GM19025 (cell line): ENCODE measurements around the gene OR2F1.
"Not testable (repeated sequence)": the region's sequence is repeated elsewhere in the genome, so short reads cannot be mapped to it uniquely, and the experiment has no call there.

ENCODE experiments used
- ATAC-seq: cut with Tn5 transposase; IDR thresholded peaks from one replicate; pipeline ENCODE4 v1.9.1; 2021; ENCODE audit warnings: mild to moderate bottlenecking, low read depth, moderate library complexity; ENCODE audit not compliant: unreplicated experiment

The OR2F1 gene

GRCh38 chr7:144004703-144005102 lies 50.1 kb downstream of the OR2F1 start:
- no peak for ATAC-seq

GRCh38 chr7:144006029-144006691 lies 51.5 kb downstream of the OR2F1 start:
- no peak for ATAC-seq

GRCh38 chr7:144006692-144007042 lies 52.0 kb downstream of the OR2F1 start:
- ATAC-seq, result no peak

GRCh38 chr7:144009361-144009760 lies 54.7 kb downstream of the OR2F1 start:
- ATAC-seq, result no peak

- not testable (repeated sequence) for ATAC-seq
Observed at GRCh38 chr7:144010061-144010460, 55.4 kb downstream of the OR2F1 start.

GRCh38 chr7:144010821-144011220 lies 56.2 kb downstream of the OR2F1 start:
- not testable (repeated sequence) for ATAC-seq

GRCh38 chr7:144011458-144012230 lies 57.0 kb downstream of the OR2F1 start:
- ATAC-seq, result no peak
